Measurements from ENCODE around the gene ARHGEF16. TPM values are rescaled to one million over a fixed set of nuclear protein-coding genes. Genes with fewer than 3 reads are reported as not detected.

The ARHGEF16 gene
- total RNA-seq, 1 donor from 2014 or later: 0.20 TPM

- DNase-seq (ENCODE audit: low read depth in 2 of 2): no peak
These were observed 15.7 kb upstream of the ARHGEF16 start for GRCh38 chr1:3438661-3439180.

GRCh38 chr1:3439346-3440299, 14.8 kb upstream of the ARHGEF16 start:
- DNase-seq (ENCODE audit: low read depth in 2 of 2): no peak

DNA sequence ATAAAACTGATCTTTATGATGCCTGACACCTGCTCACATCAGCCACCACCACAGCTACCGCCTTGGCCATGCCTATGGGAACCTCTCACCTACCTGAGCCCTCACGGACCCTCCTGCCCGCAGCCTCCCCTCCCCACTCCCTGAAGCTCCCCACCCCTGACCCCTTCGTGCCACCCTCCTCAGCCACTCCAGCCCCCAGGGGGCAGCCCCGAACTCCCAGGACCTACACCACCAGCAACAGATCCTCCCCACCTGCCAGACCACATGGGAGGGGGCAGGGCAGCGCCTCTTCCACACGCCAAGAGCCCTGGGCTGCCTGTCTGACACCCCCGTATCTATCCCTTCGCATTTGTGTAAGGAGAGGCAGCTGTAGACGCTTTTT, 14.2 kb upstream of the ARHGEF16 start:
- no peak for DNase-seq (ENCODE audit: low read depth in 2 of 2)

DNA sequence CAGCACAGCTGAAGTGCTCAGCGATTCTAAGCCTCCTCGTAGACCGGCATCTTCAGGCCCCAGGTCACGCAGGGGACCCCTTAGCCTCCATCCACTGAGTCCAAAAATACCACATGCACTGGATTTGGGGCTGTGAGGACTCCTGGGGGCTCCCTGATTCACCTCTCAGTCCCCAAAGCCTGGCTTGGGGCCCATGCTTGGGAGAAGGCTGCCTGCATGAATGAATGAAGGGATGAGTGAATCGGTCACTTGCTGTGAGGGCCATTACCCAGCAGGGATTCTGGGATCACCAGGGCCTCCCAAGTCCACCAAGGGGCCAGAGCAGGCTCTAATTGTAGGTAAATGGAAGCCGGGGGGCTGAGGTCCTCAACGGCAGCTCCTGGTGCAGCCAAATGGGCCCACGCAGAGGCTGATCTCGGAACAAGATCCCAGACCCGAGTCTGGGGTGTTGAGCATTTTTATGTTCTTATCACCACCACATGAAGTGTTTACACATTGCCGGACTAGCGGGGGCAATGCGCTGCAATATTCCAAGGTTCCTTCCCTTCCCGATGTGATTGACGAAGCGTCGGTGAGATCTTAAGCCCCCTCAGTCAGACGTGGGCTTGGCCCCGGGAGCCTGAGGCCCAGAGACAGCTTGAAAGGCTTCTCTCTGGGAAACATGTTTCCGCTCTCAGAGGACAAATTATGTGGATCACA, 13.6 kb upstream of the ARHGEF16 start:
- DNase-seq (ENCODE audit: low read depth in 2 of 2): no peak

- no peak for DNase-seq (ENCODE audit: low read depth in 2 of 2)
These were observed 13.0 kb upstream of the ARHGEF16 start for GRCh38 chr1:3441410-3441847.

GRCh38 chr1:3441880-3442279, 12.6 kb upstream of the ARHGEF16 start:
- no peak for DNase-seq (ENCODE audit: low read depth in 2 of 2)

GRCh38 chr1:3442331-3442730, 12.1 kb upstream of the ARHGEF16 start:
- DNase-seq (ENCODE audit: low read depth in 2 of 2): no peak

GRCh38 chr1:3442901-3443300, 11.6 kb upstream of the ARHGEF16 start:
- no peak for DNase-seq (ENCODE audit: low read depth in 2 of 2)

DNA sequence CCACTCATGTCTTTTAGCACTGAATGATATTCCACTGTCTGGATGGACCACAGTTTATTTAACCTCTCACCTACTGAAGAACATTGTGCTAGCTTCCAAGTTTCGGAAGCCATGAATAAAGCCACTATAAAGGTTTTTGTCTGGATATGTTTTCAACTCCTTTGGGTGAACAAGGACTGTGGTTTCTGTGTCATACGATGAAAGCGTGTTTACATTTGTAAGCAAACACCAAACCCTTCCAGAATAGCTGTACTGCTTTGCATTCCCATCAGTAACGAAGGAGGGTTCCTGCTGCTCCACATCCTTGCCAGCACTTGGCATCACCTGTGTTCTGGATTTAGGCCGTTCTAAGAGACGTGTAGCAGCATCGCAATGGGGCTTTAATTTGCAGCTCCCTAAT, 10.7 kb upstream of the ARHGEF16 start:
- no peak for DNase-seq (ENCODE audit: low read depth in 2 of 2)

DNA sequence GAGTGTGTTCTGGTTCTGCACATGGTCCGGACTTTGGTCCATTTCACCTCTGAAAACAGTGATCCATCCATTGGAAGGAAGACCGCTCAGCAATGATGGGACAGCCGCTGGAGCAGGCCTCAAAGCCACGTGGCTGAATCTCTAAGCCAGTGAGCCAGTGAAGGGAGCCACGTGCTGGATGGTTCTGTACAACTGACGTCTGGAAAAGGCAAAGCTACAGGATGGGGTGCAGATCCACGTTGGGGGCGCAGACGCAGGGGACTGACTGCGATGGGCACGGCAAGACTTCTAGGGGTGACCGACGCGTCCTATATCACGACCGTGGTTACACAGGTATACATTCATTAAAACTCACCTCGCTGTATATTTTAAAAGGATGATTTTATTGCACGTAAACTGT, 10.2 kb upstream of the ARHGEF16 start:
- DNase-seq (ENCODE audit: low read depth in 2 of 2): no peak

- DNase-seq (ENCODE audit: low read depth in 2 of 2): no peak
These were observed 9.7 kb upstream of the ARHGEF16 start for GRCh38 chr1:3444736-3445135.

- no peak for DNase-seq (ENCODE audit: low read depth in 2 of 2)
These were observed 4.1 kb upstream of the ARHGEF16 start for GRCh38 chr1:3450202-3450863.

GRCh38 chr1:3450983-3451382, 3.5 kb upstream of the ARHGEF16 start:
- no peak for DNase-seq (ENCODE audit: low read depth in 2 of 2)

- no peak for DNase-seq (ENCODE audit: low read depth in 2 of 2)
These were observed 2.2 kb upstream of the ARHGEF16 start for GRCh38 chr1:3451994-3452865.

- DNase-seq (ENCODE audit: low read depth in 2 of 2): no peak
These were observed 1.6 kb upstream of the ARHGEF16 start for GRCh38 chr1:3452866-3453175.

DNA sequence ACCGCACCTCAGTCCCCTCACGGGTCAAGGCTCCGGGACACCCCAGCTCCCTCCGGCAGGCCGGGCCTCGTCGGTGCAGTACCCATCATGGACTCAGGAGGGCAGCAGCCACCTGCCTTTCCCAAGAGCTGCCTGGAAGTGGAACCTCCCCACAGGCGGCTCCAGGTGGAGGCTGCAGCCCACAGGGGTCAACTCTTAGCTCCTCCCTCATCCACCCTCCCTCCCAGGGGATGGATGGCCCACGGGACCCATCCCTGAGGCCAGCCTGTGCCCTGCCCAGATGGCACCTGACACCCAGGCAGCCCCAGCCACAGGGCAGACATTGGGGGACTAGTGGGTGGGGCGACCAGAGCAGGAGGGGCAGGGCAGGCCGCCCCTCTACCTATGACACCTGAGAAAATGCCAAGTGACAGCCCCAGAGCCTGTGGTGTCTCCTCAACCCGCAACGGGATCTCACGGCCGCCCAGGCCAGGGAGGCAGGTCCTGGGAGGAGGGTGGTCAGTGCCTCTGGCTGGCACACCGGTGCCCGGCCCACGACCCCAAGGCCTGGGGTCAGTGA, 1.2 kb upstream of the ARHGEF16 start:
- peak; percentile 58 to 79 for DNase-seq (ENCODE audit: low read depth in 2 of 2)

- DNase-seq (ENCODE audit: low read depth in 2 of 2): no peak
These were observed 550 bp downstream of the ARHGEF16 start for GRCh38 chr1:3454811-3455618.

- DNase-seq (ENCODE audit: low read depth in 2 of 2): no peak
These were observed 1.4 kb downstream of the ARHGEF16 start for GRCh38 chr1:3455670-3456448.

- no peak for DNase-seq (ENCODE audit: low read depth in 2 of 2)
These were observed 2.0 kb downstream of the ARHGEF16 start for GRCh38 chr1:3456449-3456963.
